K562 (cell line): ENCODE results near the gene UBE2L3. TPM values are rescaled to one million over a fixed set of nuclear protein-coding genes. Genes with fewer than 3 reads are reported as not detected.

ENCODE experiments used
- CHCHD3 ChIP-seq: fragments of 250-450 bp; sonication (Bioruptor Pico); IDR thresholded peaks from 2 replicates; pipeline ENCODE4 v2.1.2; 2022; ENCODE audit warnings: mild to moderate bottlenecking
- ID3 ChIP-seq, 2 experiments: fragments of 250-450 bp in 1 of 2; fragments of 450-650 bp in 1 of 2; sonication (Bioruptor Pico) in 1 of 2; IDR thresholded peaks; 2 replicates each; pipeline versions ENCODE4 v1.6.1 to v1.8.0; 2016 to 2021; ENCODE audit warnings: mild to moderate bottlenecking in 2 of 2, moderate library complexity in 2 of 2, missing compliant biosample characterization in 1 of 2, missing genetic modification characterization in 1 of 2
- MTA3 ChIP-seq: fragments of 450-650 bp; formaldehyde crosslinking; IDR thresholded peaks from 2 replicates; pipeline ENCODE4 v1.6.1; 2017; ENCODE audit warnings: mild to moderate bottlenecking, borderline replicate concordance
- POLR2AphosphoS5 ChIP-seq: IDR thresholded peaks from 2 replicates; pipeline ENCODE4 v1.6.1; 2011; ENCODE audit warnings: mild to moderate bottlenecking, low read depth, low read length, moderate library complexity; ENCODE audit not compliant: control insufficient read depth, insufficient read depth
- STAT5B ChIP-seq: fragments of 250-450 bp; sonication (Bioruptor Pico); IDR thresholded peaks from 2 replicates; pipeline ENCODE4 v1.8.0; 2021; ENCODE audit warnings: mild to moderate bottlenecking, inconsistent platforms
- ZNF134 ChIP-seq: fragments of 250-450 bp; sonication (Bioruptor Pico); conservative IDR thresholded peaks from 2 replicates; pipeline ENCODE4 v1.4.0; 2020
- ZNF449 ChIP-seq: fragments of 250-450 bp; sonication (Bioruptor Pico); IDR thresholded peaks from 2 replicates; pipeline ENCODE4 v1.8.0; 2022; ENCODE audit warnings: moderate library complexity, mild to moderate bottlenecking, inconsistent platforms
- ZNF695 ChIP-seq: fragments of 450-650 bp; formaldehyde crosslinking; IDR thresholded peaks from 2 replicates; pipeline ENCODE4 v1.4.0; 2020; ENCODE audit warnings: mild to moderate bottlenecking, moderate library complexity
- ZNF696 ChIP-seq: fragments of 250-450 bp; sonication (Bioruptor Pico); conservative IDR thresholded peaks from 2 replicates; pipeline ENCODE4 v1.4.0; 2020; ENCODE audit warnings: mild to moderate bottlenecking, moderate library complexity
- polyA plus RNA-seq, 8 experiments: library from polyadenylated mRNA; depleted of rRNA in 4 of 8; stranded (reverse) in 5 of 8; unstranded in 3 of 8; fragments of >200 nt; fragmentation: Nextera tagmentation in 2 of 8; fragmentation: Illumina TruSeq in 1 of 8; extraction: Ambion mirVana in 2 of 8; extraction: Trizol in 1 of 8; gene quantifications; 2 replicates each; pipeline versions ENCODE4 v1.2.1 to v1.2.3, GENCODE V29; 2011 to 2014; ENCODE audit warnings: inconsistent platforms in 1 of 8, missing spikeins in 1 of 8
- total RNA-seq, 7 experiments: library from RNA; depleted of rRNA in 6 of 7; stranded (reverse); fragments of >200 nt in 6 of 7; fragmentation: Illumina TruSeq in 2 of 7; extraction: Trizol in 2 of 7; gene quantifications; 2 replicates each; pipeline versions ENCODE4 v1.2.1 to v1.2.3, GENCODE V29; 2011 to 2021; ENCODE audit warnings: low replicate concordance in 1 of 7
- TF ChIP-seq, protein P1 (sequence below): fragments of 200-600 bp; sonication (generic); IDR thresholded peaks from one replicate; pipeline ENCODE4 v1.6.1; 2012; ENCODE audit warnings: mild to moderate bottlenecking, low read depth, low read length, inconsistent platforms
- TF ChIP-seq, protein P2 (sequence below): fragments of 450-650 bp; IDR thresholded peaks from 2 replicates; pipeline ENCODE4 v1.6.1; 2017; ENCODE audit warnings: mild to moderate bottlenecking, moderate library complexity

The UBE2L3 gene
- total and polyA plus RNA-seq, 9 of the 15 experiments (the other 6 are each of a cell fraction or from before 2014, with no cell fraction given), result 215 to 625 (median 285) TPM

DNA sequence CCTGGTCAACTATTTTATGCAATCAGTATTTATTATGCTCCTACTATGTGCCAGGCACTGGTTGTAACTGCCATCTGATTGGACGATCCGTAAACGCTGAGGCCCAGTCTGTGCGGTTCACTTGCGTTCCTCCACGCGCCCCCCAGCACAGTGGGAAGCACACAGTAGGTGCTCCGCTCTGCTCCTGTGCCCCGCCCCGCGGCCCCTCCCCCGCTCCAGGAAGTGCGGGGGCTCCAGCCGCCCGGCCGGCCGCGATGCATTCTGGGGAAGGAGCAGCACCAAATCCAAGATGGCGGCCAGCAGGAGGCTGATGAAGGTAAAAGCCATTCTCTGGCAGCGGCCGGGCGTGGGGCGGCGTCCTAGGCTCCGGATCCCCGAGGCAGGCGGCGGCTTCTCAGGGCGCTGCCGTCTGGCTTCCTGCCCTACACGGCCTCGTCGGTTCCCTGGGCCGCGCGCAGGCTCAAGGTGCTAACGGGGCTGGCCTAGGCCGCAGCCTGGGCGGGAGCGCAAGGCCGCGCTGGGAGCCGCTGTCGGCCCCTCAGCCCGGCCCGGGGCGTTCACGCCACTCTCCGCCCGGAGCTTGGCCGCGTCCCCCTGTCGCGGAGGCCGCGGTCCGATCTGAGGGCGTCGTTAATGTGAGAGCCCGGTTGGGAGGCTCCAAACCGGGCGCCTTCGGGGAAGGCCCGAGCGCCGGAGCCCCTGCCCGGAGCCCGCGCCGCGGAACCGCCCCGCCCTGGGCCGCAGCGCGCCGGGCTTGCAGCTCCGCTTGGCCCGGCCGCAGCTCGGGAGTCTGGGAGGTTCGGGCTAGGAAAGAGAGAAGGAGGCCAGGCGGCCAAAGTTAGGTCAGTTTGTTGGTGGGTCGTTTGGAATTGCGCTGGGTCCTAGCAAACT lies at the start of gene UBE2L3 (continued):
- TF ChIP-seq, protein P1, sequence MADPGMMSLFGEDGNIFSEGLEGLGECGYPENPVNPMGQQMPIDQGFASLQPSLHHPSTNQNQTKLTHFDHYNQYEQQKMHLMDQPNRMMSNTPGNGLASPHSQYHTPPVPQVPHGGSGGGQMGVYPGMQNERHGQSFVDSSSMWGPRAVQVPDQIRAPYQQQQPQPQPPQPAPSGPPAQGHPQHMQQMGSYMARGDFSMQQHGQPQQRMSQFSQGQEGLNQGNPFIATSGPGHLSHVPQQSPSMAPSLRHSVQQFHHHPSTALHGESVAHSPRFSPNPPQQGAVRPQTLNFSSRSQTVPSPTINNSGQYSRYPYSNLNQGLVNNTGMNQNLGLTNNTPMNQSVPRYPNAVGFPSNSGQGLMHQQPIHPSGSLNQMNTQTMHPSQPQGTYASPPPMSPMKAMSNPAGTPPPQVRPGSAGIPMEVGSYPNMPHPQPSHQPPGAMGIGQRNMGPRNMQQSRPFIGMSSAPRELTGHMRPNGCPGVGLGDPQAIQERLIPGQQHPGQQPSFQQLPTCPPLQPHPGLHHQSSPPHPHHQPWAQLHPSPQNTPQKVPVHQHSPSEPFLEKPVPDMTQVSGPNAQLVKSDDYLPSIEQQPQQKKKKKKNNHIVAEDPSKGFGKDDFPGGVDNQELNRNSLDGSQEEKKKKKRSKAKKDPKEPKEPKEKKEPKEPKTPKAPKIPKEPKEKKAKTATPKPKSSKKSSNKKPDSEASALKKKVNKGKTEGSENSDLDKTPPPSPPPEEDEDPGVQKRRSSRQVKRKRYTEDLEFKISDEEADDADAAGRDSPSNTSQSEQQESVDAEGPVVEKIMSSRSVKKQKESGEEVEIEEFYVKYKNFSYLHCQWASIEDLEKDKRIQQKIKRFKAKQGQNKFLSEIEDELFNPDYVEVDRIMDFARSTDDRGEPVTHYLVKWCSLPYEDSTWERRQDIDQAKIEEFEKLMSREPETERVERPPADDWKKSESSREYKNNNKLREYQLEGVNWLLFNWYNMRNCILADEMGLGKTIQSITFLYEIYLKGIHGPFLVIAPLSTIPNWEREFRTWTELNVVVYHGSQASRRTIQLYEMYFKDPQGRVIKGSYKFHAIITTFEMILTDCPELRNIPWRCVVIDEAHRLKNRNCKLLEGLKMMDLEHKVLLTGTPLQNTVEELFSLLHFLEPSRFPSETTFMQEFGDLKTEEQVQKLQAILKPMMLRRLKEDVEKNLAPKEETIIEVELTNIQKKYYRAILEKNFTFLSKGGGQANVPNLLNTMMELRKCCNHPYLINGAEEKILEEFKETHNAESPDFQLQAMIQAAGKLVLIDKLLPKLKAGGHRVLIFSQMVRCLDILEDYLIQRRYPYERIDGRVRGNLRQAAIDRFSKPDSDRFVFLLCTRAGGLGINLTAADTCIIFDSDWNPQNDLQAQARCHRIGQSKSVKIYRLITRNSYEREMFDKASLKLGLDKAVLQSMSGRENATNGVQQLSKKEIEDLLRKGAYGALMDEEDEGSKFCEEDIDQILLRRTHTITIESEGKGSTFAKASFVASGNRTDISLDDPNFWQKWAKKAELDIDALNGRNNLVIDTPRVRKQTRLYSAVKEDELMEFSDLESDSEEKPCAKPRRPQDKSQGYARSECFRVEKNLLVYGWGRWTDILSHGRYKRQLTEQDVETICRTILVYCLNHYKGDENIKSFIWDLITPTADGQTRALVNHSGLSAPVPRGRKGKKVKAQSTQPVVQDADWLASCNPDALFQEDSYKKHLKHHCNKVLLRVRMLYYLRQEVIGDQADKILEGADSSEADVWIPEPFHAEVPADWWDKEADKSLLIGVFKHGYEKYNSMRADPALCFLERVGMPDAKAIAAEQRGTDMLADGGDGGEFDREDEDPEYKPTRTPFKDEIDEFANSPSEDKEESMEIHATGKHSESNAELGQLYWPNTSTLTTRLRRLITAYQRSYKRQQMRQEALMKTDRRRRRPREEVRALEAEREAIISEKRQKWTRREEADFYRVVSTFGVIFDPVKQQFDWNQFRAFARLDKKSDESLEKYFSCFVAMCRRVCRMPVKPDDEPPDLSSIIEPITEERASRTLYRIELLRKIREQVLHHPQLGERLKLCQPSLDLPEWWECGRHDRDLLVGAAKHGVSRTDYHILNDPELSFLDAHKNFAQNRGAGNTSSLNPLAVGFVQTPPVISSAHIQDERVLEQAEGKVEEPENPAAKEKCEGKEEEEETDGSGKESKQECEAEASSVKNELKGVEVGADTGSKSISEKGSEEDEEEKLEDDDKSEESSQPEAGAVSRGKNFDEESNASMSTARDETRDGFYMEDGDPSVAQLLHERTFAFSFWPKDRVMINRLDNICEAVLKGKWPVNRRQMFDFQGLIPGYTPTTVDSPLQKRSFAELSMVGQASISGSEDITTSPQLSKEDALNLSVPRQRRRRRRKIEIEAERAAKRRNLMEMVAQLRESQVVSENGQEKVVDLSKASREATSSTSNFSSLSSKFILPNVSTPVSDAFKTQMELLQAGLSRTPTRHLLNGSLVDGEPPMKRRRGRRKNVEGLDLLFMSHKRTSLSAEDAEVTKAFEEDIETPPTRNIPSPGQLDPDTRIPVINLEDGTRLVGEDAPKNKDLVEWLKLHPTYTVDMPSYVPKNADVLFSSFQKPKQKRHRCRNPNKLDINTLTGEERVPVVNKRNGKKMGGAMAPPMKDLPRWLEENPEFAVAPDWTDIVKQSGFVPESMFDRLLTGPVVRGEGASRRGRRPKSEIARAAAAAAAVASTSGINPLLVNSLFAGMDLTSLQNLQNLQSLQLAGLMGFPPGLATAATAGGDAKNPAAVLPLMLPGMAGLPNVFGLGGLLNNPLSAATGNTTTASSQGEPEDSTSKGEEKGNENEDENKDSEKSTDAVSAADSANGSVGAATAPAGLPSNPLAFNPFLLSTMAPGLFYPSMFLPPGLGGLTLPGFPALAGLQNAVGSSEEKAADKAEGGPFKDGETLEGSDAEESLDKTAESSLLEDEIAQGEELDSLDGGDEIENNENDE, result peak; percentile 41
- 0 out of 2 replicates have a peak, but pooled peaks have one; percentile 55 for TF ChIP-seq ZNF449
- TF ChIP-seq, protein P2, sequence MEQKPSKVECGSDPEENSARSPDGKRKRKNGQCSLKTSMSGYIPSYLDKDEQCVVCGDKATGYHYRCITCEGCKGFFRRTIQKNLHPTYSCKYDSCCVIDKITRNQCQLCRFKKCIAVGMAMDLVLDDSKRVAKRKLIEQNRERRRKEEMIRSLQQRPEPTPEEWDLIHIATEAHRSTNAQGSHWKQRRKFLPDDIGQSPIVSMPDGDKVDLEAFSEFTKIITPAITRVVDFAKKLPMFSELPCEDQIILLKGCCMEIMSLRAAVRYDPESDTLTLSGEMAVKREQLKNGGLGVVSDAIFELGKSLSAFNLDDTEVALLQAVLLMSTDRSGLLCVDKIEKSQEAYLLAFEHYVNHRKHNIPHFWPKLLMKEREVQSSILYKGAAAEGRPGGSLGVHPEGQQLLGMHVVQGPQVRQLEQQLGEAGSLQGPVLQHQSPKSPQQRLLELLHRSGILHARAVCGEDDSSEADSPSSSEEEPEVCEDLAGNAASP, result no peak
- TF ChIP-seq POLR2AphosphoS5, result no peak
- TF ChIP-seq ID3 (CRISPR knock-in tag; IDR thresholded peaks at IDR 0.05), result no peak
- TF ChIP-seq ID3 (tag; IDR thresholded peaks at IDR 0.05), result no peak
- no peak for TF ChIP-seq MTA3
- TF ChIP-seq STAT5B (CRISPR knock-in tag), result no peak
- no peak for TF ChIP-seq CHCHD3 (CRISPR knock-in tag)
- TF ChIP-seq ZNF696, result no peak
- peak; percentile 77; the same call in 1 of the 2 replicates for TF ChIP-seq ZNF695
- no peak; the same call in none of the 2 replicates for TF ChIP-seq ZNF134 (CRISPR knock-in tag)
